BE2C (cell line): ENCODE data around the gene ISOC2.
"Not testable (repeated sequence)": the region's sequence is repeated elsewhere in the genome, so short reads cannot be mapped to it uniquely, and the experiment has no call there.

Experiments
- DNase-seq: peaks from one replicate; pipeline ENCODE4 v3.0.0-alpha.2; 2020
- H3K27me3 ChIP-seq: fragments of 250-450 bp; sonication (Bioruptor Pico); 2 replicates; pipeline ENCODE4 v1.5.1; 2020; ENCODE audit warnings: mild to moderate bottlenecking
- H3K36me3 ChIP-seq: fragments of 250-450 bp; sonication (Bioruptor Pico); 2 replicates; pipeline ENCODE4 v1.5.1; 2020; ENCODE audit warnings: mild to moderate bottlenecking
- H3K4me1 ChIP-seq: fragments of 250-450 bp; sonication (Bioruptor Pico); 2 replicates; pipeline ENCODE4 v1.5.1; 2020
- H3K4me3 ChIP-seq: 2 replicates; pipeline ENCODE4 v1.5.1; 2011; ENCODE audit warnings: low read depth, low read length
- H3K9me3 ChIP-seq: fragments of 250-450 bp; sonication (Bioruptor Pico); 2 replicates; pipeline ENCODE4 v1.5.1; 2020
- CTCF ChIP-seq: IDR thresholded peaks from 2 replicates; pipeline ENCODE4 v1.5.1; 2012; ENCODE audit warnings: mild to moderate bottlenecking, low read depth, low read length

The ISOC2 gene

GRCh38 chr19:55410168-55410567, 51.3 kb downstream of the ISOC2 start:
- H3K27me3 ChIP-seq, result no peaks in the 10 kb centered on the region
- no peaks in the 10 kb centered on the region; the same call in 1 of the 2 replicates for H3K4me1 ChIP-seq
- peaks cover 15% of the 10 kb centered on the region for H3K36me3 ChIP-seq
- H3K4me3 ChIP-seq, result no peak overlapping the region
- no peak for TF ChIP-seq CTCF
- H3K9me3 ChIP-seq, result no peaks in the 10 kb centered on the region
- DNase-seq, result no peak

- not testable (repeated sequence) for H3K27me3 ChIP-seq, H3K9me3 ChIP-seq, H3K4me3 ChIP-seq, DNase-seq, H3K4me1 ChIP-seq
- peaks cover 24% of the 10 kb centered on the region for H3K36me3 ChIP-seq
These were observed 52.3 kb downstream of the ISOC2 start for GRCh38 chr19:55409179-55409578.

GRCh38 chr19:55408533-55408872, 52.9 kb downstream of the ISOC2 start:
- peak overlapping the region; percentile 27 for H3K4me3 ChIP-seq
- TF ChIP-seq CTCF, result no peak
- no peak for DNase-seq

GRCh38 chr19:55407800-55408532, 53.5 kb downstream of the ISOC2 start:
- H3K27me3 ChIP-seq, result no peaks in the 10 kb centered on the region
- no peaks in the 10 kb centered on the region for H3K9me3 ChIP-seq
- TF ChIP-seq CTCF, result no peak
- peak; percentile 99 for DNase-seq
- H3K4me1 ChIP-seq, result no peaks in the 10 kb centered on the region; the same call in 1 of the 2 replicates
- H3K4me3 ChIP-seq, result peak overlapping the region; percentile 51
- peaks cover 36% of the 10 kb centered on the region for H3K36me3 ChIP-seq

More at GRCh38 chr19:55408533-55408872, 52.9 kb downstream of the ISOC2 start:
- H3K9me3 ChIP-seq, result no peaks in the 10 kb centered on the region
- H3K27me3 ChIP-seq, result no peaks in the 10 kb centered on the region
- H3K4me1 ChIP-seq, result no peaks in the 10 kb centered on the region; the same call in 1 of the 2 replicates
- peaks cover 31% of the 10 kb centered on the region for H3K36me3 ChIP-seq

GRCh38 chr19:55407550-55407799, 54.0 kb downstream of the ISOC2 start, which contains the start of gene UBE2S:
Gene UBE2S, minus strand, starts transcription at chr19:55407788. Its CDS starts 199 bp downstream, at chr19:55407589.
- peaks cover 41% of the 10 kb centered on the region for H3K36me3 ChIP-seq
- H3K27me3 ChIP-seq, H3K9me3 ChIP-seq, DNase-seq, H3K4me1 ChIP-seq: not testable (repeated sequence)
- H3K4me3 ChIP-seq, result peak within 1 kb of the TSS; percentile 80

GRCh38 chr19:55406826-55407549, 54.5 kb downstream of the ISOC2 start:
- H3K27me3 ChIP-seq, result no peaks in the 10 kb centered on the region
- peaks cover 46% of the 10 kb centered on the region for H3K36me3 ChIP-seq
- TF ChIP-seq CTCF, result no peak
- H3K4me1 ChIP-seq, result no peaks in the 10 kb centered on the region; the same call in 1 of the 2 replicates
- DNase-seq, result peak; percentile 42
- H3K9me3 ChIP-seq, result no peaks in the 10 kb centered on the region
- peak overlapping the region; percentile 80 for H3K4me3 ChIP-seq
